Urothelium cell line (cell line): ENCODE results near the gene SRGAP2C.
"Not testable (repeated sequence)": the region's sequence is repeated elsewhere in the genome, so short reads cannot be mapped to it uniquely, and the experiment has no call there.

Experiments
- DNase-seq: peaks from one replicate; pipeline ENCODE4 v3.0.0; 2011; ENCODE audit warnings: low spot score, mixed read lengths
- FAIRE-seq: peaks from 2 replicates; lab custom pipeline; 2011; peaks lifted over from hg19 to GRCh38; lab: Jason Lieb, UNC

The SRGAP2C gene

GRCh38 chr1:121271143-121271715 is 86.5 kb downstream of the SRGAP2C start:
- DNase-seq, FAIRE-seq: not testable (repeated sequence)

GRCh38 chr1:121275435-121275834 is 90.7 kb downstream of the SRGAP2C start:
- not testable (repeated sequence) for DNase-seq, FAIRE-seq

GRCh38 chr1:121278202-121278601 is 93.4 kb downstream of the SRGAP2C start:
- not testable (repeated sequence) for DNase-seq, FAIRE-seq

- DNase-seq, FAIRE-seq: not testable (repeated sequence)
These were observed 94.2 kb downstream of the SRGAP2C start for GRCh38 chr1:121278777-121279547.

GRCh38 chr1:121279548-121279898 is 94.7 kb downstream of the SRGAP2C start:
- not testable (repeated sequence) for DNase-seq, FAIRE-seq

GRCh38 chr1:121280699-121281317 is 96.0 kb downstream of the SRGAP2C start:
- not testable (repeated sequence) for FAIRE-seq, DNase-seq

GRCh38 chr1:121281480-121281879 is 96.7 kb downstream of the SRGAP2C start:
- FAIRE-seq, DNase-seq: not testable (repeated sequence)

GRCh38 chr1:121283587-121284180 is 98.9 kb downstream of the SRGAP2C start:
- not testable (repeated sequence) for FAIRE-seq, DNase-seq

- FAIRE-seq, DNase-seq: not testable (repeated sequence)
These were observed 107.8 kb downstream of the SRGAP2C start for GRCh38 chr1:121292590-121292989.

- DNase-seq = not testable (repeated sequence)
These were observed 108.8 kb downstream of the SRGAP2C start for GRCh38 chr1:121293263-121294204.

GRCh38 chr1:121294205-121294570 is 109.4 kb downstream of the SRGAP2C start:
- not testable (repeated sequence) for DNase-seq, FAIRE-seq

More at GRCh38 chr1:121293263-121294204, 108.8 kb downstream of the SRGAP2C start:
- not testable (repeated sequence) for FAIRE-seq

GRCh38 chr1:121296563-121296962 is 111.8 kb downstream of the SRGAP2C start:
- FAIRE-seq, DNase-seq: not testable (repeated sequence)

GRCh38 chr1:121298529-121298928 is 113.8 kb downstream of the SRGAP2C start:
- FAIRE-seq = not testable (repeated sequence)

GRCh38 chr1:121299514-121300149 is 114.9 kb downstream of the SRGAP2C start:
- not testable (repeated sequence) for DNase-seq, FAIRE-seq

More at GRCh38 chr1:121298529-121298928, 113.8 kb downstream of the SRGAP2C start:
- not testable (repeated sequence) for DNase-seq

GRCh38 chr1:121301876-121302275 is 117.1 kb downstream of the SRGAP2C start:
- FAIRE-seq, DNase-seq: not testable (repeated sequence)

- not testable (repeated sequence) for DNase-seq, FAIRE-seq
These were observed 123.0 kb downstream of the SRGAP2C start for GRCh38 chr1:121307759-121308158.

- FAIRE-seq, DNase-seq: not testable (repeated sequence)
These were observed 130.7 kb downstream of the SRGAP2C start for GRCh38 chr1:121315509-121315908.

GRCh38 chr1:121316081-121316480 is 131.3 kb downstream of the SRGAP2C start:
- not testable (repeated sequence) for FAIRE-seq

More at GRCh38 chr1:121316081-121316480, 131.3 kb downstream of the SRGAP2C start:
- DNase-seq = not testable (repeated sequence)
